Skeletal muscle satellite cell (primary cell): ENCODE data around the gene POM121L2. TPM values are rescaled to one million over a fixed set of nuclear protein-coding genes. Genes with fewer than 3 reads are reported as not detected.

Source experiments
- H3K27me3 ChIP-seq: 2 replicates; pipeline ENCODE4 v1.7.0; 2013; ENCODE audit warnings: low read length; ENCODE audit not compliant: control insufficient read depth, insufficient read depth
- H3K36me3 ChIP-seq: 2 replicates; pipeline ENCODE4 v1.7.0; 2013; ENCODE audit warnings: mild to moderate bottlenecking, control low read depth, low read length; ENCODE audit not compliant: insufficient read depth
- H3K4me1 ChIP-seq: 2 replicates; pipeline ENCODE4 v1.7.0; 2013; ENCODE audit warnings: low read length; ENCODE audit not compliant: control insufficient read depth, insufficient read depth
- H3K4me2 ChIP-seq: 2 replicates; pipeline ENCODE4 v1.7.0; 2013; ENCODE audit warnings: mild to moderate bottlenecking, low read length
- H3K4me3 ChIP-seq: 2 replicates; pipeline ENCODE4 v1.7.0; 2013; ENCODE audit warnings: low read length
- H3K9ac ChIP-seq: 2 replicates; pipeline ENCODE4 v1.7.0; 2013; ENCODE audit warnings: mild to moderate bottlenecking, low read depth, low read length, moderate library complexity
- H3K9me3 ChIP-seq: replicated peaks from 2 replicates; pipeline ENCODE4 v1.7.0; 2013; ENCODE audit warnings: mild to moderate bottlenecking, control low read depth, low read length
- total RNA-seq: library from RNA; depleted of rRNA; stranded (reverse); fragments of >200 nt; gene quantifications from 2 replicates; pipeline ENCODE4 v1.2.3, GENCODE V29; 2012; rRNA removed

The POM121L2 gene
- total RNA-seq: not detected in 2 replicates

DNA sequence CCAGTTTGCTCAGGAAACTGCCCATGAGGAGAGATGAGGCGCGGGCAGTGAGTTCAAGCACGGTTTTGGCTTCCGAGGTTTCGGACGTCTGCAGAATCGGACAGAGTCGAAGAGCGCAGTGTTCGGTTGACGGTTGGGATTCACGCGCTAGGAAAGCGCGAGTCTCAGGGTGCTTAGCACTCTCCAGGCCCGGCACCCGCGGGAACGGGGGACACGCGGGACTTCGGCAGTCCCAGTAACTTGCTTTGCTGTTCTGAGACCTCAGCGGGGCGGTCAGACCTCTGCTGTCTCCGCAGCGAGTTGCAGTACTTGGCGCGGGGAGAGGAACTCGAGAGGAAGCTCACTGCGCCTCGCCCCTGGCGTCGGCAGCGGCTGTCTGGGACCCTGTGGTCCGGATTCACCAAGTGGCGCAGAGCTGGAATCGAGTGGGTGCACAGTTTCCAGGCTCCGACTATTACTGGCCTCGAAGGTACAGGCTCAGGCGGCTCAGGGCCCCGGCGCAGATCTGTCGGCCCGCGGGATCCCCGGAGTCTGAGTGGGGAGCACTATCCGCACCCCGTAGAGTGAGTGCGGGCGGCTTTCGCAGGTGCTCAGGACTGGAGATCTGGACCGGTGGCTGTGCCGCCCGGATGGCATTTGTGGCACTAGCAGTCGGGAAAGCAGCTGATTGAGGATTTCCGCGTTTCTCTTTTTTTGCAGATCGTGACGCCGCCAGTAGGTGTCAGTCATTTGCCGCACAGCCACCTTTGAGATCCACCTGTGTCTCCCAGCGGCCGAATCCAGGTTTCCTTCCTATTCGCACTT is at the start of gene POM121L2:
Gene POM121L2, minus strand, starts transcription at position 128 of the 804 bp plus-strand sequence. Its CDS starts 103 bp downstream, at position 25.
- no peaks in the 10 kb centered on the region for H3K9me3 ChIP-seq
- H3K4me1 ChIP-seq: peaks cover 3% of the 10 kb centered on the region
- H3K4me2 ChIP-seq: peak within 1 kb of the TSS; percentile 92
- peak within 1 kb of the TSS; percentile 19 for H3K9ac ChIP-seq
- peak within 1 kb of the TSS; percentile 70 for H3K4me3 ChIP-seq
- H3K27me3 ChIP-seq: peaks cover 15% of the 10 kb centered on the region
- no peaks in the 10 kb centered on the region for H3K36me3 ChIP-seq

DNA sequence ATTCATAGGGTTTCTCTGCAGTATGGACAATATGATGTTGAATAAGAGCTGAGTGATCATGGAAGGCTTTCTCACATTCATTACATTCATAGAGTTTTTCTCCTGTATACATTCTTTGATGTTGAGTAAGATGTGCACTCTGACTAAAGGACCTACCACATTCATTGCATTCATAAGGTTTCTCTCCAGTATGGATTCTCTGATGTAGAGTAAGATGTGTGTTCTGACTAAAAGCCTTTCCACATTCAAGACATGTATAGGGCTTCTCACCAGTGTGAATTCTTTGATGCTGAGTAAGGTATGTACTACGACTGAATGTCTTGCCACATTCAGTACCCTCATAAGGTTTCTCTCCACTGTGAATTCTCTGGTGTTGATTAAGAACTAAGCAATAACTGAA is 47.2 kb upstream of the POM121L2 start:
- Histone ChIP-seq H3K4me1 (no peaks in the 10 kb centered on the region), H3K36me3 (no peaks in the 10 kb centered on the region), H3K9ac (no peak overlapping the region), H3K4me3 (no peak overlapping the region), H3K9me3 (peaks cover 6% of the 10 kb centered on the region), H3K4me2 (no peak overlapping the region), H3K27me3 (no peaks in the 10 kb centered on the region)

- no peak overlapping the region for H3K4me2 ChIP-seq
- no peak overlapping the region for H3K9ac ChIP-seq
- no peaks in the 10 kb centered on the region for H3K4me1 ChIP-seq
- peaks cover 6% of the 10 kb centered on the region for H3K9me3 ChIP-seq
- no peak overlapping the region for H3K4me3 ChIP-seq
- no peaks in the 10 kb centered on the region for H3K36me3 ChIP-seq
- H3K27me3 ChIP-seq: no peaks in the 10 kb centered on the region
These were observed 46.7 kb upstream of the POM121L2 start for GRCh38 chr6:27358786-27359185.

- H3K9ac ChIP-seq: no peak overlapping the region
- no peaks in the 10 kb centered on the region for H3K4me1 ChIP-seq
- H3K4me3 ChIP-seq: no peak overlapping the region
- no peaks in the 10 kb centered on the region for H3K9me3 ChIP-seq
- H3K27me3 ChIP-seq: no peaks in the 10 kb centered on the region
- H3K4me2 ChIP-seq: no peak overlapping the region
- H3K36me3 ChIP-seq: no peaks in the 10 kb centered on the region
These were observed 40.8 kb upstream of the POM121L2 start for GRCh38 chr6:27352850-27353249.

DNA sequence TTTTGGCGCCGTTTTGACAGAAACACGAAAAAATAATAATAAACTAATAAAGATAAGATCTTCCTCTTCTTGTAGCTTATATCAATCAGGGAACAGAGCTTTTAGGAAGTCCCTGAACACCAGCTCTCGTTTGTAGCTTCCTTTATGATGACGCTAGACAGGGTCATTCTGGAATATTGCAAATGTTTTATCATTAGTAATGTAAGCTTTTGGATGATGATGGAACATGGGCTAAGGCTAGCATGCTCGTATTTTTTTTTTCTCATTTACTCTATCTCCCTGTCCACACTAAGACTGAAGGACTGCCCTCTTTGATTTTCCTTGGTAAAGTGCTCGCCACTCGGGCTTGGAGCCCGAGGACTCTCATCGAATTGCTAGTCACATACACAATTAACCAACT is 22.1 kb upstream of the POM121L2 start:
- H3K4me2 ChIP-seq: no peak overlapping the region
- H3K4me1 ChIP-seq: no peaks in the 10 kb centered on the region
- no peak overlapping the region for H3K9ac ChIP-seq
- no peaks in the 10 kb centered on the region for H3K36me3 ChIP-seq
- no peak overlapping the region for H3K4me3 ChIP-seq
- no peaks in the 10 kb centered on the region for H3K27me3 ChIP-seq
- no peaks in the 10 kb centered on the region for H3K9me3 ChIP-seq

GRCh38 chr6:27333642-27334040 is 21.6 kb upstream of the POM121L2 start:
- Histone ChIP-seq H3K4me3 (no peak overlapping the region), H3K27me3 (no peaks in the 10 kb centered on the region), H3K4me1 (no peaks in the 10 kb centered on the region), H3K9ac (no peak overlapping the region), H3K9me3 (no peaks in the 10 kb centered on the region), H3K4me2 (peak overlapping the region; percentile 65), H3K36me3 (no peaks in the 10 kb centered on the region)

DNA sequence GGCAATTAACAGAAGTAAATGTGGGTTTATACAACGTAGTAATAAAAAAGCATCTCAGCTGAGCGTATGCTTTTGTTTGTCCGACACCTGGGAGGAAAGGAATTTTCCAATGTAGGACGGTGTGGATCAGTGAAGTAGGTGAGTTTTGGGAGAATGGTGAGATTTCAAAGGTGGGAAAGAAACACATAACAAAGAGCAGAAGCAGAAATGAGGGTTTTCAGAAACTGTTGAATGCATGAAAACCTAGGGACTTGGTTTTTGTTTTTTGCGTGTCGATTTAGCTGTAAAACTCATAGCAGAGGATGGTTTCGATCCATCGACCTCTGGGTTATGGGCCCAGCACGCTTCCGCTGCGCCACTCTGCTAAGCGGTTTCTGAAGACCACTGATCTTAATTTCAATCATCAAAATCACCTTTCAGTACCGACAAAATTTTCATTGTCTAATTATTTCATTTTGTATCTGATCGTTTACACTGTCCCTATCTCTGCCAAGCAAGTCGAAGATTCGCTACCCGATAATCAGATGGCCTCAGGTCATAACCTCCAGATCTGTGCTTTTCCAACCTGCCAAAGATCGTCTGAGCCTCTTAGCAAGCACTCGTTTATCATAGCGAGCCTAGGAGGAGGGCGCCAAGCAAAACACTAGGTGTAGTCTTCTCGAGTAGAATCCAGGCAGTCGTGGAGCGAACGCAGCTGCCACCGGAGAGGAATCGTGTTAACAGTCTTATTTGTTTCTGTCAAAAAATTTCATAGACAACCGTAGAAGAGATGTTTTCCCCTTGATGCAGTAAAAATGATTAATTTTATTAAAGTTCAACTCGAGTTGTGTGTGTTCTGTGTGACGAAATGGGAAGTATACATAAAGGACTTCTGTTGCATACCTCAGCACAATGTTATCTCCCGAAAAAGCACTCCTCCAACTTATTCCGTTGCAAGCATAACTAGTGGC is 20.9 kb upstream of the POM121L2 start:
- Histone ChIP-seq H3K9me3 (no peaks in the 10 kb centered on the region), H3K36me3 (no peaks in the 10 kb centered on the region), H3K4me3 (peak overlapping the region; percentile 57), H3K4me2 (peak overlapping the region; percentile 65), H3K9ac (no peak overlapping the region), H3K4me1 (no peaks in the 10 kb centered on the region), H3K27me3 (no peaks in the 10 kb centered on the region)

GRCh38 chr6:27327023-27327738 is 15.1 kb upstream of the POM121L2 start:
- no peak overlapping the region for H3K4me3 ChIP-seq
- no peak overlapping the region for H3K9ac ChIP-seq
- no peaks in the 10 kb centered on the region for H3K9me3 ChIP-seq
- no peaks in the 10 kb centered on the region for H3K36me3 ChIP-seq
- H3K27me3 ChIP-seq: no peaks in the 10 kb centered on the region
- H3K4me2 ChIP-seq: no peak overlapping the region
- H3K4me1 ChIP-seq: no peaks in the 10 kb centered on the region

- H3K4me3 ChIP-seq: no peak overlapping the region
These were observed 9.8 kb upstream of the POM121L2 start for GRCh38 chr6:27321901-27322300.

DNA sequence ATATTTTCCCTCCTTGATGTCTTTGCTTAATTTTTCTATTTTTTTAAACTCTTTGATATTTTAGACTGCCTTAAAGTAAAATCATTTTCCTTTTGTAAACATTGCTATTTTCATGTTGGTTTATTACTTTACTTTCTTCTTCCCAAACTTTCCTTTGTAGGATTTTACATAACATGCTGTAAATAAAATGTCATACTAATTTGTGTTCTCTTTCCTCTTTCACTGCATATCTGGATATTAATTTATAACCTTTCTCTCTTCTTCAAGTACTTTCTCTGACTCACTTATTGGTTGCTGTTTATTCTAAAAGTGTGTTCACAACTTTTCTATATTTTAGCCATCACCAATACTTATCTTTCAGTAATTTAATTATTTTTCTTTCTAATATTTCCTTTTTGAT is 9.3 kb upstream of the POM121L2 start:
- H3K4me3 ChIP-seq: no peak overlapping the region
- no peaks in the 10 kb centered on the region for H3K9me3 ChIP-seq
- no peak overlapping the region for H3K9ac ChIP-seq
- H3K27me3 ChIP-seq: no peaks in the 10 kb centered on the region
- no peaks in the 10 kb centered on the region for H3K36me3 ChIP-seq
- no peaks in the 10 kb centered on the region for H3K4me1 ChIP-seq
- no peak overlapping the region for H3K4me2 ChIP-seq

More at GRCh38 chr6:27321901-27322300, 9.8 kb upstream of the POM121L2 start:
- Histone ChIP-seq H3K9me3 (no peaks in the 10 kb centered on the region), H3K27me3 (no peaks in the 10 kb centered on the region), H3K4me2 (no peak overlapping the region), H3K36me3 (no peaks in the 10 kb centered on the region), H3K9ac (no peak overlapping the region), H3K4me1 (no peaks in the 10 kb centered on the region)

DNA sequence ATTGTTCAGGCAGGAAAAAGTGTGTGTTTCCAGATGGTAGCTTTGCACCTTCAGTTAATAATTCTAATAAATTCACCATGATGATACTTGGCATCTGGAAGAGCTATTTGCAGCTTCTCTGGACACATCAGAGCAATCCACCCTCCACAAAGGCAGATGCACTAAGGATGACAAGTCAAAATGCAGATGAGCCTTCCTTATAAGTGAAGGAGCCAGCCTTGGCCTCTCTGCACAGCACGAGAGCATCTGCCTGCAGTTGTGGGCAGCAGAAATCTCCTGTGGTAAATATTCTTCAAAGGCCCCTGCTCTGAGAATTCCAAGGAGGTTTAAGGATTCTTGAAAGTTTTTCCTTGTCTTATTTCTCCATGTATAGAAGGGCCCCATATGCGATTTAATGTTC is 6.9 kb upstream of the POM121L2 start:
- Histone ChIP-seq H3K4me3 (no peak overlapping the region), H3K4me1 (no peaks in the 10 kb centered on the region), H3K9ac (no peak overlapping the region), H3K27me3 (no peaks in the 10 kb centered on the region), H3K4me2 (no peak overlapping the region), H3K36me3 (no peaks in the 10 kb centered on the region), H3K9me3 (no peaks in the 10 kb centered on the region)
